Activated CD4-positive, CD25-positive, alpha-beta regulatory T cell treated with anti-CD3 and anti-CD28 coated beads, Interleukin-2, amount 50 U/mL, for 24 hours (primary cell): Measurements from ENCODE around the gene PLEKHA7.

Experiments used
- ATAC-seq, 2 donors: fragments of 150-1000 bp; cut with Tn5 transposase; one replicate each; pipeline ENCODE4 v1.10.0; 2021; ENCODE audit warnings: mild to moderate bottlenecking in 1 of 2, moderate library complexity in 1 of 2

The PLEKHA7 gene

DNA sequence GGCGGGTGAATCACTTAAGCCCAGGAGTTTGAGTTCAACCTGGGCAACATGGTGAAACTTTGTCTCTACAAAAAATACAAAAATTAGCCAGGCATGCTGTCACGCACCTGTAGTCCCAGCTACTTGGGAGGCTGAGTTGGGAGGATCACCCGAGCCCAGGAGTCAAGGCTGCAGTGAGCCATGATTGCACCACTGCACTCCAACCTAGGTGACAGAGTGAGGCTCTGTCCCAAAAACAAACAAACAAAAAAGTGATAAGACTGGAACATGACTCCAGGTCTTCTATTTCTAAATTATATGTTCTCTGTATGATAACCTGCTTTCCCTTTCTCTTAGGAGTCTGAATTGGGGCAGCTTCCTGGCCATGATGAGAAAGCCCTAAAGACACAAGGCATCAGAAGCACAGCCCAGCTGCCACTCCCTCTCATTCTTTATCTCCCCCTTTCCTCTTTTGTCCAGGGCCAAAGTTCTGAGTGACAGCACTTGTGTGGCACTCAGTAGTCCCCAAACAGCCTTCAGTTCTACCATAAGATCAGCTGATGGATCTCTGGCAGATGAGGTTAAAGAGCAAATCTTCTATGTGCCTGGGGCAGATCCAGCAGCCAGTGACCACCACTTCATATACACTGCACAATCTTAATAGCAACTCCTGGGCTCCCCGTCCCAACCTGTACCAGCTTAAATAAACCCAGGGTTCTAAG lies 139.8 kb downstream of the PLEKHA7 start:
- ATAC-seq = no peak

DNA sequence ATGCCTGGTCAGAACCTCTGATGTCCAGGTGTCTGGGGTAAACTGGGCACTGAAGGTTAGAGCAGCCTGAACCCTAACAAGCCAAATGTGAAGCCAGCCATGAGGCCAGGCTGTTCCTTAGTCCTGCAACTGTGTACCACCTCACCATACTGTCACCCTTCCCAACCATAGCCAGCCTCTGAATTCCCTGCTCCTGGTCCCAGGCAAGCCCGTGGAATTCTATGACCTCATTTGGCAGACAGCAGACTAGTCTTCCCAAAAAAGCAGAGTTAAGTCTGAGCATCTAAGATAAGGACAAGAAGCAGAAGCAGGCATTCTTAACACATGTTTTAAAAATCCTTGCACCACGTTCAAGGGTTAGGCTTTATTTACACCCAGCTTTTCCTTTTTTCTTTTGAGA lies 140.9 kb downstream of the PLEKHA7 start:
- ATAC-seq = no peak

DNA sequence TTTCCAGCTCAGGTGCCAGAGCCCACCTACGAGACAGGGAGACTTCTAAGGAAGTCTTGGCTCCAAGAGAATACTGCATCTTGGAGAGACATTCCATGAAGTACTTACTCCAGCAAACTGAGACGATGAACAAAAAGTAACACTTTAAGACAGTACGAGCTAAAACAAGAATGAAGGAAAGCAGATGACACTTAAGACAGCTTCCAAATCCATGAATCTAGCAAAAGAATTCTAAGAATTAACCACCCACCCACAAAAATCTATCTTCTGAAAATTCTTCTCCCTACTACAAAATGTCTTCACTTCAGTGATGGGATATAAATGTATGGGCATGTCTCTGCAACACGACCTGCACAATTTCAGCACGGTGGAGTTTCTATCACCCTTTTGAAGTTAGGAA lies 142.8 kb downstream of the PLEKHA7 start:
- ATAC-seq = no peak

DNA sequence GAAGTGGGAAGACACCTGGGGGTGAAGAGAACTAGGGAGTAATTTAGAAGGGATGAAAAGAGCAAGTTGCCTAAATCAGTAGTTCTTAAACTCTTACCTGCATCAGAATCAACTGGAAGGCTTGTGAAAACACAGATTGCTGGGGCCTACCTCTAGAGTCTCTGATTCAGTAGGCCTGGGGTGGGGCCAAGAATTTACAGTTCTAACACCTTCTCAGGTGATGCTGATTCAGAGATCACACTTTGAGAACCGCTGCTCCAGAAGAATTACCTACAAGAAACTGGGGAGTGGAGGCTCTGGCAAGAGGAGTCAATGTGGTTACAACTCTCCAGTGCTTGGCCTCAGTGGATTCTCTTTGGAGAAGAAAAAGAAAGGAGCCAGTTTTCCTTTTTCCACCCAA lies 147.1 kb downstream of the PLEKHA7 start:
- ATAC-seq = peak in 1 of 2 donors; percentile 18

DNA sequence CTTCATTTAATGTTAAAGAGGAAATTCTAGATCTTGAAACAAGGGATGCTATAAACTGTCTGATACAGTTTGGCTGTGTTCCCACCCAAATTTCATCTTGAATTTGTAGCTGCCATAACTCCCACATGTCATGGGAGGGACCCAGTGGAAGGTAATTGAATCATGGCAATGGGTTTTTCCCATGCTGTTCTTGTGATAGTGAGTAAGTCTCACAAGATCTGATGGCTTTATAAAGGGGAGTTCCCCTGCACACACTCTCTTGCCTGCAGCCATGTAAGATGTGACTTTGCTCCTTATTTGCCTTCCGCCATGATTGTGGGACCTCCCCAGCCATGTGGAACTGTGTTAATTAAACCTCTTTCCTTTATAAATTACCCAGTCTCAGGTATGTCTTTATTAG lies 149.8 kb downstream of the PLEKHA7 start:
- peak; percentile 63 to 69 for ATAC-seq

DNA sequence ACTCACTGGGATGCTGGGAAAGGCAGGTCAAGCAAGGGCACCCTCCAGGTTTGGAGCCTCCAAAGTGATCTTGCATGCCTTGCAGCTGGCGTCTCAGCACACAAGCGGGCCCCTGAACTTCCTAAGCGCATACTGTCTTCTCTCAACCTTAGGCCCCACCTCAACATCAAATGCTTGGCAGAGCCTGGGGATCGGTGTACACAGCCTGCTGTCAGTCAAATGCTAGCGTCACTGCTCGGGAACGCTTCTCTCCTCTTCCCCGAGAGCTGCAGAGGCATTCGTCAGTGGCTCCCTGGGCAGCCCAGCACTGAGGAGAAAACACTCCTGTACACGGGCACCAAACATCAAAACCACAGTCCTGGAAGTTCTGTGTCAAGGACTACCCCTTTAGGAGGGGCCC lies 150.8 kb downstream of the PLEKHA7 start:
- ATAC-seq = no peak

DNA sequence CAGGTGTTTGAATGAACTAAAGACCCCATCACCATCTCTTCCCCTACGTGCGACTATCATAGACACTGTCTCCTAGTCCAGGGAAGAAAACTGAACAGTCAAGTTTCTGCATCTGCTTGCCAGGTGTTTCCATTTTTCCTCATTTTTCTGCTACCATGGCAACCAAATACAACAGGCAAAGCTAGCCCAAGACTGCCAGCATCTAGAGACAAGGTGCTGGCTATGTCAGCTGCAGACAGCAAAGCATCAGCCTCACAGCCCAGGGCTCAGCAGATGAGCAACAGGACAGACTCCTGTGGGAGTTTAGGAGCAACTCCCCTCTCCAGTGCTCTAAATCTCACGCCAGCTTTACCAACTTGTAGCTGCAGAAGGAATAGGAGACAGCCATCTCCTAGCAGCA lies 151.5 kb downstream of the PLEKHA7 start:
- no peak for ATAC-seq

DNA sequence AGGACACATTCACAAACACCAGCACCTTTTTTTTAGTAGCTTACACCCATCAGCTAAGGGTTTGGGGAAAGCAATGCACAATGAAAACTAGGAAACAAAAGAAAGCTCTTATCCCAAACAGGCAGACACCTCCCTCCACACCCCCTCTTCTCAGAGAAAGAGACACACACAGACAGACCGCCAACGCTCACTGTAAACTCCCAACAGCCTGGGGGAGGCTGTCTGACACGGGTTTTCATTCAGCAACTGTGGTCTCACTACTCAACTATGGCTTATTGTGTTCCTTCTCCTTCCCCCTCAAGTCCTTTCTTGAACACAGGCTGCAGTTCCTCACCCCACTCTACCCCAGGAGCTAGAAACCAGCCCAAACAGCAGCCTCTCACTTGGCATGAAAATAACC lies 152.4 kb downstream of the PLEKHA7 start:
- ATAC-seq = no peak

DNA sequence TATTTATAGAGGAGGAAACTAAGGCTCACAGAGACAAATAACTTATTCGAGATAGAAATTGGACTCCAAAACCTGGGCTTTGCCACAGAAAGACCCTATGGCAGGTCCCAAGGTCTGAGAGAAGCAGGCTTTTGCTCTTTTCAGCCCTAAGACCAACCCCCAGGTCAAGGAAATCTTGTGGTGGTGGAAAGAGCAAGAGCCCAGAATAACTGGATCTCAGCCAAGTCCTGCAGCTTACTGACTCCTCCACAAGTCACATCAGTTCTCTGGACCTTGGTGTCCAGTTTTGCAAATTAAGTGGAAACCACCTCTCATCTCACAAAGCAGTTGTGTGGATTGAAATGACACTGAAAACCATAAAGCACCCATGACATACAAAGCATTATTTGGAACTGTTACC lies 153.6 kb downstream of the PLEKHA7 start:
- no peak for ATAC-seq

DNA sequence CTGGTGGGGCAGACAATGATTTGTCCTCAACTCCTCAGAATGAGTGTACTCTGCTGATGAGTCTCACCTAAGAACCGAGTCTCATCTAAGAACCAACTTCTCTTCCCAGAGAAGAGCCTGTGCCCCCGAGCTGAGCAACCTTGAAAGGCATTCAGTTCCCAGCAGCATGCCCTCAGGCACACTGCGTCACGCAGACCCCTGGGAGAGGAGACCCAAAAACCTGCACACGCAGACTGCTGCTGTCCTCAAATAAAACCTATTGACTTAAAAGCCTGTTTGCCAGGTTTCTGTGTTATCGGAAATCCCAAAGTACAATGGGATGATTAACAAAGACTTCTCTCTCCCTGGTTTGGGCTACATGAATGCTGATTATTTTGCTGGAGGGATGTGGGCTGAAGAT lies 154.6 kb downstream of the PLEKHA7 start:
- ATAC-seq = no peak

DNA sequence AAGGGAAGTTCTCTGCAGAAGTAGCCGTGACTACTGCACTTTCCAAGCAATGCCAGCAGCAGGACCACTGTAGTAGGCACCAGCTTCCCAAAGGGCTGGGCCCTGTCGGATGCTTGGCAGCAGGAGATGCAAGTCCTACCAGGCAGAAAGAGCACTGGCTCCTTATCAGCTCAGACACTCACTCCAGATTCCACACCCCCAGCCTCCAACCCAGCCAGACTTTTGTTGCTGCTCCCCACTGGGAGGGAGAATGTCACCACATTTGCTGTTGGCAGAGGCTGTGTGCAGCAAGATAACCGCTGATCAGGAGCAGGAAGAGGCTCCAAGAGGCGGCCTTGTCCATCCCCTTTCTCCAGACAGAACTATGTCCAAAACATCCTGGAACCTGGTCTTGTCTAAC lies 157.0 kb downstream of the PLEKHA7 start:
- no peak for ATAC-seq

DNA sequence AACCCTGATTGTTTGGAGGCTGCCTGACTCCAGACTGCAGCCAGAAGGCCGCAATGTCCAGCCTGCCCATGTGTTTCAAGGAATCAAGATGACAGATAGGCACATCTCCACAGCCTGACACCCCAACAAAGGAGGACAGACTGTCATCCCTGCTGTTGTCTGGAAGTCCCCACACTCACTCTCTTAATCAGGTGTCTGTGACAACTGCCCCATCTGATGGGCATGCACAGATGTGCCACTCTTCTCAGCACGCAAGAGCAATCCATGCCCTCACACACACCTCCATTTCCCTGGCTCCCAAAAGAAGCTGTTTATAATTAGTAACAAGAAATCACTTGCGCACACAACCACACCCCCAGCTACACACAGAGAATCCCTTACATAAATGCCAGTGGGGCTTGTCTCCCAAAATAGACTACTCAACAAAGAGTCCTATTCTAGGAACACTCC lies 158.2 kb downstream of the PLEKHA7 start:
- ATAC-seq = no peak

DNA sequence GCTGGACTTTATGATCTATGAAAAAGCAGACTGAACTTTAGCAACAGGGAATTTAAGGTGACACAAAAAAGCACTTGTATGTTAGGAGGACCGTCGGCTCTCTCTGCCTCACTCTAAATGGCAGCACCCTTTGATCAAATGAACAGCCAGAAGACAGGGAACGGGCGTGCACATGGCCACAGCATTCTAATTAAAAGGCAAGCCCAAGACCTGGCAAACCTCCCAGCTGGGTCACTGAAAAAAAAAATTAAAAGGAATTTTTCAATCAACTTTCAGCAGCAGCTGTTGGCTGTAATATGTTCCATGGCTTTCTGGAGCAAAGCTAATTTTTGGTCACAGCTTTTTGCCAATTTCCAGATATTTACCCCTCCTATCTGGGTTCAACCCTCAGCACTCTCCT lies 159.2 kb downstream of the PLEKHA7 start:
- ATAC-seq = no peak

DNA sequence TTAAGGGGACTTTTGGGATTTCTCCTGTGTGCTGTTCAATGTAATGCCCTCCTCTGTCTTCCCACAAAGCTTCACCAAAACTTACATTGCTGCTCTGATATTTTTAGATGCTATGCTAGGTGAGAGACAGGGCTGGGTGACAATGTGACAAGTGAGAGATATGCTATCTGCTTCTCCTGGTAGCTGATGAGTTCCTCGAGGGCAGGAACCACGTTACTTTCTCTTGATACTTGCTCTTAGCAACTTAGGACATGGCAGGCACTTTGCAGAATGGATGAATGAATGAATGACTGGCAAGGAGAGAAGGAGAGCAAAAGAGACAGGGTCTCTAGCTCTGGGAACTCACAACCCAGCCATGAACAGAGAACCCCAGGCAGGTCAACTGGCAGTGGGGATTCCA lies 160.4 kb downstream of the PLEKHA7 start:
- no peak for ATAC-seq

DNA sequence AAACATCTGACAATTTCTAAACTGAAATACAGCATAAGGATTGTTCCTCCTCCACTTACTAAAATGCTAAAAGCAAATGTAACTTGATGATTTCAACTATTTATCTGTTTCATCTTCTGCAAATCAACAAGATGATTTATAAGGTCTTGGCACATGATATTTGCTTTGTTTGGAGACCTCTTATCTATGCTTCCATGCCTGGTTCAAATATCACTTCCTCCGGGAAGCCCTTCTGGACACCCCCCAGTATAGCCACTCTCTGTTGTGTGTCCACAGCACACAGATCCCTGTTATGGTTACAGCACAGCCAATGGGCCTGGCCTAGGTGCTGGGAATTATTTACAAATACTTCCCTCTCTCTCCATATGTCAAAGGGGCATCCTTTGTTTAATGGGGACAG lies 160.9 kb downstream of the PLEKHA7 start:
- no peak for ATAC-seq

DNA sequence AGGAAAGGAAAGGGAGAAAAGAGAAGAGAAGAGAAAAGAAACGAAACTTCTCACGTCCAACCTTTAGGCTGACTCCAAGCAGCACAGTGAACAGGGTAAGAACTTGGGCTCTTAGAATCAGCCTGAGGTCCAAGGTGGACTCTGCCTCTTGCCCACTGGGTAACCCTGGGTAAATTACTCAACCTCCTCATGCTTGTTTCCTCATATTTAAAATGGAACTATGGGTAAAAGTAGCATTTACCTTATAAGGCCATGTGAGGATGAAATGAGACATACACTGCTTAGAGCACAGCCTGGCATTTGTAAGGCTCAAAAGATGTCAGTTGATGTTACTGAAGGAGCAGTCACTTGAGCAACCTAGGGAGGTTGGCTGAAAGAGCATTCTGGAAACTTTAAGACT lies 167.9 kb downstream of the PLEKHA7 start:
- no peak for ATAC-seq

DNA sequence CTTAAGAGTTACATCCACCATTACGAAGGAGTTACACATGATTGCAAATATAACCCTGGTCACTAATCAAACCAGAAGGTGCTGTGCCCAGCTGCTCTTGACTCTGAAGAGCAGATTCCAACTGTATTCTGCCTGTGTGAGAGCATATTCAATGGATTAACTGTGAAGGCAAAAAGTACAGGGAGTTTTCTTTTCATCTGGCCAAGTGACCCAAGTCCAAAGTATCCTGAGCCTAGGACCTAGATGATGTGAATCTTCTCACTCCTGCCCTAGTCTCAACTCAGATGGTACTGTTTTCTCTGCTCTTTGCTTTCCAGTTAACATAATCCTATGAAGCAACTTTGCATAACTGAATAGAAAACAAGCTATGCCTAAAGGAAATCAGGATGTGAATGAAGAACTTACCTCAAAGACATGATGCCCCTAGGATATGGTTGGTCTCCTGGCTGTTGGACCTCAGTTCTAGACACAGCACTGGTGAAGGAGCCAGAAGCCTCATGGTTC lies 169.9 kb downstream of the PLEKHA7 start:
- no peak for ATAC-seq

DNA sequence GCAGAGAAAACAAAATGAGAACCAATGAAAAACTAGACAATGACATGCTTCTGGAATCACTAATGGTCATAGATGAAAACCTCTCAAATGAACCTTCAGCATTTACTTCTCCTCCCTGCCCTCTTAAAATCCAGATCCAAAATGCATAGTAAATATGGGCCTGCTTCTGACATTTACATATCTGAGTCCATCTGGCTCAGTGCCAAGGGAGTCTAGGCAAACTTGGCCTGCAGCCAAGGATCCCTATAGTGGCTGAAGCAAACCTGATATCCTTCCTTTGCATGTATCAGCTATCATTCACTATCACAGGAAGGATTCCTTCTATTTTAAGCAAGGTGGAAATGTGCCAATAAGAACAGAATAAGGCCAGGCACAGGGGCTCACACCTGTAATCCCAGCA lies 170.9 kb downstream of the PLEKHA7 start:
- no peak for ATAC-seq

DNA sequence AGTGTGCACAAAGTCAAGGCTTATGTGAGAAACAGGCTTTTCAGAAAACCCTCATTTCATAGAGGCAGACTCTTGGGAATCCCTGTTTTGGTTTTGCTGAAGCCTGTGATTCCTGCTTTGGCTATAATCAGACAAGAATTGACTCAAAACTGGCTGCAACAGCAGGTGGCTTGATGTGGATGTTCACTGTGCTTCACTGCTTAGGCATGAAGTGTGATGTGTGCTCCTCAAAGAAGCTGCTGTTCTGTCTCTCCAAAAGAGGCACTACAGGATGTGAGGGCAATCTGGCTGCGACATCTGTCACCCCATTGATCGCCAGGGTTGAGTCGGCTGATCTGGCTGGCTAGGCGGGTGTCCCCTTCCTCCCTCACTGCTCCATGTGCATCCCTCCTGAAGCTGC lies 172.2 kb downstream of the PLEKHA7 start:
- ATAC-seq = no peak

DNA sequence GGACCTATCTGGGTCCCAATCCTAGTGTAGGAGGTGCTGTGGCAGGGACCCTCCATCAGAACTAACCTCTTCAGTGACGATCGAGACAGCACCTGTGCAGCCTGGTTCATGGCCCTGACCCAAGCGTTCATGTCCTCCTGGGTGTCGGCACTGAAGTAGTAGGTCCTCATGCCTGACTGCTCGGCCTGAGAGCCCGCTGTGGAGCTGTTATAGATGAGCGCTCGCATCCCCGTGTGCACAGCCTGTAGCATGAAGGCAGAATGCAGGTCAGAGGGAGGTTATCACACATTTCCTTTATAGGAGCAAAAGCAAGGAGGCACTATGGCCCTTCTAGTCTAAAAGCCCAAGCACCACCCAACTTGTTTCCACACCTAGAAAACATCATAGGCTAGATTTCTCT lies 172.7 kb downstream of the PLEKHA7 start:
- no peak for ATAC-seq

DNA sequence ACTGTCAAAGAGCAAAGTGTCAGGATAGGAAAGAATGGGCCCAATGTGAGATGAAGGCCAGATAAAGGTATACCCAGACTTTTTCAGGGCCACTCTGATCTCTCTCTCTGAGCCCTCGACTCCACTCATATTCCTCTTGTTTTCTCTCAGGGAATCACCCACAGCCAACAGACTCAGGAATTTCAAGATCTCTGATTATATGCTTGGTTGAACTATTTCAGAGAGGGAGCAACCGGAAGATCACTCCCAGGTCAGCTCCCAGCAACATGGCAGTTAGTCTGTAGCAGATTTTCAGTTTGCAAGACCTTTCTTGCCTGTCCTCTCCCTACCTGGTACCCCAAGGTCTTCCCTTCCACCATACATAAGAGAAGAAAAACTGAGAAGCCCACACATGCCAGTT lies 173.3 kb downstream of the PLEKHA7 start:
- no peak for ATAC-seq

DNA sequence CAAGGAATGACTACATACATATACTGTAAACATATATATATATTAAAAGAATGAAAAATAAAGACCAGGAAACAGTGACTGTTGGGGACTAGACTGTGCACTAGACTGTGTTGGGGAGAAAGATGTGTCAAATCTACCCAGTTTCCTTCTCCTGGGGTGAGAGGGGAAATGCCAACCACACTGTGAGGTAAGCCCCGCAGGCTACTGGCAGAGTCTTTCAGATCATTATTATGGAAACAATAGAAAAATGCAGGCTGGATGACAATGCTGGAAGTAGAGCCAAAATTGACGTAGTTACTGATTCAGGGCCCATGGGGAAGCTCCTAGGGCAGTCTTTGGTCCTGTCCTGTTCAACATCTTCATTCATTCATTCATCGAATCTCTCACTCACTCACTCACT lies 174.4 kb downstream of the PLEKHA7 start:
- no peak for ATAC-seq

DNA sequence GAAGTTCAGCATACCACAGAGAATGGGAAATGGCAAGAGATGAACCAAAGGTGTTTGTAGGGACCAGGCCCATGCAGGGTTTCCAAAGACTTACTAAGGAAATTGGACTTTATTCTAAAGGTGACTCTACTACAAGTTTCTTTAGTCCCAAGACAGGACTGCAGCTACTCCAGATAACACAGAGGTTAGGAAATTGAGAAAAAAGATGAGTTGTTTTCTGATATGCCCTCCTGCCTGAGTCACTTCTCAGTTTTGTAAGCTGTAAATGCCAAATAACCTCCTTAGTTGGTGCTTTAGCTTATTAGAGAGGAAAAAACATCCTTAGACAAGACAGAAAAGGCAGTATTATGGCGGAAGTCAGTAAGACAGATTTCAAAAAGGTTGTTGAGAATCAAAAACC lies 179.8 kb downstream of the PLEKHA7 start:
- no peak for ATAC-seq

DNA sequence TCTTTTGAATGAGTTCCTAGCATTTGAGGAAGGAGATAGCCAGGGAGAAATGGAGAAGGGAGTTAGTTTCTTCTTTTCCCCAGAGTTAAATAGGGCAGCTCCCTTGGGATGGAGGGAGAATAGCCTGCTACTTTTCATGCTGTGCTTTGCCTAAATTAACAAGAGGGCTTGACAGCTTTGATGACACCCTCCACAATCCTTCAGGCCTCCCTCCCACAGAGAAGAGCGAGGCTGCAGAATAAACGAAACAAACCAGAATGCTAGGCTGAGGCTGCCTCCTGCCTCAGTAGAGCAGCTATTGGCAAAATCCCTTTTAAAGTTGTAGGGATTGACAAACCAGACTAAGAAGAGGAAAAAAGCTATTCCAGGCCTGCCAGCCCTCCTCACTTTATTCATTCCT lies 181.2 kb downstream of the PLEKHA7 start:
- no peak for ATAC-seq

DNA sequence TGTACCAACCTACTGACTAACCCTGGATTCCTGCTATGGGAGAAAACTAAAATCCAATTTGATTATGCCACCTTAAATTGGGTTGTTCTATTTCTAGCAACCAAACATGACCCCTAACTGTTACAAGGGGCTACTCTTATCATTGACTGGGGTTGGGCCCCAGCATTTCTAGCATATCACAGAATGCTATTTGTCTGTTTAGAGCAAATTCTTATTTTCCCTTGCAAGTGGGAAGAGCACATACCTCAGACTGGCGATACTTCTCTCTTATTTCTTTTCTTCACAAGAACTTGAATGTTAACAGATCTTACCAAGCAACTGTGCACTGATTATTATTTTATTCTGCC lies 182.0 kb downstream of the PLEKHA7 start:
- no peak for ATAC-seq
